ENCODE measurements around the gene ATP1A2.
"Not testable (repeated sequence)": the region's sequence is repeated elsewhere in the genome, so short reads cannot be mapped to it uniquely, and the experiment has no call there.

Gene ATP1A2

GRCh38 chr1:160124705-160125478, 9.3 kb downstream of the ATP1A2 start:
- DNase-seq (ENCODE audit: low read depth in 2 of 2) = no peak

GRCh38 chr1:160125746-160126145, 10.2 kb downstream of the ATP1A2 start:
- DNase-seq (ENCODE audit: low read depth in 2 of 2) = no peak

GRCh38 chr1:160126342-160126741, 10.8 kb downstream of the ATP1A2 start:
- DNase-seq (ENCODE audit: low read depth in 2 of 2) = not testable (repeated sequence)

- DNase-seq (ENCODE audit: low read depth in 2 of 2) = no peak
These were observed 11.8 kb downstream of the ATP1A2 start for GRCh38 chr1:160127381-160127780.

- no peak for DNase-seq (ENCODE audit: low read depth in 2 of 2)
These were observed 12.4 kb downstream of the ATP1A2 start for GRCh38 chr1:160127865-160128523.

- no peak for DNase-seq (ENCODE audit: low read depth in 2 of 2)
These were observed 13.1 kb downstream of the ATP1A2 start for GRCh38 chr1:160128636-160129035.

- DNase-seq (ENCODE audit: low read depth in 2 of 2) = no peak
These were observed 13.5 kb downstream of the ATP1A2 start for GRCh38 chr1:160129046-160129445.

GRCh38 chr1:160129558-160129957, 14.0 kb downstream of the ATP1A2 start:
- DNase-seq (ENCODE audit: low read depth in 2 of 2) = no peak

GRCh38 chr1:160129966-160130365, 14.4 kb downstream of the ATP1A2 start:
- no peak for DNase-seq (ENCODE audit: low read depth in 2 of 2)

- no peak for DNase-seq (ENCODE audit: low read depth in 2 of 2)
These were observed 14.9 kb downstream of the ATP1A2 start for GRCh38 chr1:160130486-160130885.

GRCh38 chr1:160130939-160131338, 15.4 kb downstream of the ATP1A2 start:
- DNase-seq (ENCODE audit: low read depth in 2 of 2) = no peak

GRCh38 chr1:160131803-160132565, 16.4 kb downstream of the ATP1A2 start:
- DNase-seq (ENCODE audit: low read depth in 2 of 2) = no peak

GRCh38 chr1:160133990-160134770, 18.6 kb downstream of the ATP1A2 start:
- no peak for DNase-seq (ENCODE audit: low read depth in 2 of 2)

- no peak for DNase-seq (ENCODE audit: low read depth in 2 of 2)
These were observed 19.4 kb downstream of the ATP1A2 start for GRCh38 chr1:160134791-160135572.

- DNase-seq (ENCODE audit: low read depth in 2 of 2) = no peak
These were observed 20.8 kb downstream of the ATP1A2 start for GRCh38 chr1:160136121-160136925.

- no peak for DNase-seq (ENCODE audit: low read depth in 2 of 2)
These were observed 21.3 kb downstream of the ATP1A2 start for GRCh38 chr1:160136926-160137200.

- no peak for DNase-seq (ENCODE audit: low read depth in 2 of 2)
These were observed 21.8 kb downstream of the ATP1A2 start for GRCh38 chr1:160137216-160137862.

- DNase-seq (ENCODE audit: low read depth in 2 of 2) = no peak
These were observed 24.3 kb downstream of the ATP1A2 start for GRCh38 chr1:160139840-160140239.

GRCh38 chr1:160143695-160144094, 28.1 kb downstream of the ATP1A2 start:
- no peak for DNase-seq (ENCODE audit: low read depth in 2 of 2)

- DNase-seq (ENCODE audit: low read depth in 2 of 2) = no peak
These were observed 29.4 kb downstream of the ATP1A2 start for GRCh38 chr1:160144921-160145320.
